Measurements from ENCODE around the gene ROR1. TPM values are rescaled to one million over a fixed set of nuclear protein-coding genes. Genes with fewer than 3 reads are reported as not detected.

ROR1 gene
- polyA plus RNA-seq, 1 of the 3 experiments (the other 2 are of a cell fraction) = 4.0 TPM

- Histone ChIP-seq H3K27ac (ENCODE audit: low read depth in 2 of 2, low read length in 1 of 2) (peak overlapping the region; percentile 91 to 100), H3K79me2 (ENCODE audit: insufficient read depth) (no peaks in the 10 kb centered on the region), H3K9me2 (no peaks in the 10 kb centered on the region), H3F3A (replicated peaks; ENCODE audit: insufficient read depth) (peaks cover 20% of the 10 kb centered on the region), H3K4me3 (ENCODE audit: low read depth in 2 of 2, low read length in 1 of 2) (peak overlapping the region in 1 of 2 experiments; percentile 24; a peak in 1 of 4 replicates), H3K9ac (peak overlapping the region; percentile 47; the same call in 1 of the 2 replicates), H3K36me3 (replicated peaks in 1 of 2; ENCODE audit: control insufficient read depth in 1 of 2, insufficient read depth in 2 of 2, low read length in 1 of 2) (peaks cover 0 to 20% of the 10 kb centered on the region in 2 experiments), H3K9me3 (no peaks in the 10 kb centered on the region), H4K20me1 (ENCODE audit: insufficient read depth) (no peaks in the 10 kb centered on the region), H3K4me2 (peak overlapping the region; percentile 51), H3K27me3 (ENCODE audit: insufficient read depth) (no peaks in the 10 kb centered on the region), H3K4me1 (ENCODE audit: control insufficient read depth in 1 of 2, insufficient read depth in 2 of 2, low read depth in 1 of 2, low read length in 1 of 2) (peaks cover 33 to 50% of the 10 kb centered on the region in 2 experiments), H2AFZ (ENCODE audit: low read depth) (peak overlapping the region; percentile 71)
- POLR2A ChIA-PET = interaction anchor here (1.0 to 2.0 kb wide), 2 partner anchors 11 to 71 kb away, joined by 4 to 11 read pairs; no protein-coding TSS in a partner anchor
- WGBS (ENCODE audit: low lambda C conversion rate) = 4% methylated on average over 3 of the region's 3 CpGs
- CTCF ChIA-PET = interaction anchor here (1.1 to 3.1 kb wide), 11 partner anchors 9 to 556 kb away, joined by 3 to 16 read pairs (median 4); no protein-coding TSS in a partner anchor
- DNase-seq = peak; percentile 52
- peak; percentile 67; the same call in 1 of the 2 replicates for TF ChIP-seq PBX3 (IDR thresholded peaks at IDR 0.05)
- peak; percentile 55 for TF ChIP-seq CHD2 (IDR thresholded peaks at IDR 0.05; ENCODE audit: low read length, partially characterized antibody)
- no peak for TF ChIP-seq GATA2 (CRISPR knock-in tag; IDR thresholded peaks at IDR 0.05)
- TF ChIP-seq CTCF (IDR thresholded peaks at IDR 0.05) = no peak
- TF ChIP-seq TAF1 (IDR thresholded peaks at IDR 0.05; ENCODE audit: borderline replicate concordance, low read depth, low read length) = no peak
- TF ChIP-seq POLR2AphosphoS5 (IDR thresholded peaks at IDR 0.05; ENCODE audit: low read depth, low read length) = peak; percentile 43; the same call in 1 of the 2 replicates
- TF ChIP-seq NFIC (IDR thresholded peaks at IDR 0.05; ENCODE audit: borderline replicate concordance) = peak; percentile 76
- no peak for TF ChIP-seq EZH2phosphoT487 (IDR thresholded peaks at IDR 0.05; ENCODE audit: borderline replicate concordance, low read depth)
- peak; percentile 92 for TF ChIP-seq TCF12 (IDR thresholded peaks at IDR 0.05)
- TF ChIP-seq ZBTB33 (IDR thresholded peaks at IDR 0.05; ENCODE audit: borderline replicate concordance, low read depth) = no peak
- TF ChIP-seq USF1 (IDR thresholded peaks at IDR 0.05; ENCODE audit: borderline replicate concordance, low read depth) = no peak
- no peak for TF ChIP-seq FOXJ3 (CRISPR knock-in tag; IDR thresholded peaks at IDR 0.05)
- TF ChIP-seq EP300 (IDR thresholded peaks at IDR 0.05; ENCODE audit: borderline replicate concordance in 1 of 2, low read depth in 1 of 2, low read length in 1 of 2) = peak; percentile 55 to 92; a peak in 3 of 4 replicates
- no peak for TF ChIP-seq RFX5 (IDR thresholded peaks at IDR 0.05; ENCODE audit: low read length)
- peak; percentile 56 for TF ChIP-seq JUND (IDR thresholded peaks at IDR 0.05)
- TF ChIP-seq GABPA (IDR thresholded peaks at IDR 0.05; ENCODE audit: low read depth) = no peak
- TF ChIP-seq MAX (IDR thresholded peaks at IDR 0.05; ENCODE audit: low read depth) = 0 out of 2 replicates have a peak, but pooled peaks have one; percentile 18
- TF ChIP-seq SMC3 (IDR thresholded peaks at IDR 0.05; ENCODE audit: low read depth, low read length) = no peak
- no peak for TF ChIP-seq REST (IDR thresholded peaks at IDR 0.05; ENCODE audit: low read depth, low read length)
- no peak for TF ChIP-seq FOXM1 (IDR thresholded peaks at IDR 0.05; ENCODE audit: low read depth)
- TF ChIP-seq NRF1 (IDR thresholded peaks at IDR 0.05; ENCODE audit: low read depth, low read length) = no peak
- peak; percentile 52 for TF ChIP-seq RCOR1 (IDR thresholded peaks at IDR 0.05; ENCODE audit: low read length)
Measured at GRCh38 chr1:64172458-64172983, 398.7 kb downstream of the ROR1 start.
